Testis (tissue), 2 donors: ENCODE measurements around the gene GOLGA6L25.
"Not testable (repeated sequence)": the region's sequence is repeated elsewhere in the genome, so short reads cannot be mapped to it uniquely, and the experiment has no call there.

ENCODE experiments used
- POLR2A ChIP-seq: fragments of 450-650 bp; IDR thresholded peaks from one replicate; pipeline ENCODE4 v1.6.1; 2017; ENCODE audit warnings: antibody characterized with exemption, mild to moderate bottlenecking, moderate library complexity
- TF ChIP-seq, protein P1 (sequence below), 3 experiments: fragments of 450-650 bp in 2 of 3; fragments of 200-600 bp in 1 of 3; sonication (generic) in 1 of 3; IDR thresholded peaks; one replicate each; pipeline ENCODE4 v1.5.1; 2016 to 2019; ENCODE audit warnings: antibody characterized with exemption in 3 of 3, mild to moderate bottlenecking in 2 of 3, moderate library complexity in 1 of 3

DNA sequence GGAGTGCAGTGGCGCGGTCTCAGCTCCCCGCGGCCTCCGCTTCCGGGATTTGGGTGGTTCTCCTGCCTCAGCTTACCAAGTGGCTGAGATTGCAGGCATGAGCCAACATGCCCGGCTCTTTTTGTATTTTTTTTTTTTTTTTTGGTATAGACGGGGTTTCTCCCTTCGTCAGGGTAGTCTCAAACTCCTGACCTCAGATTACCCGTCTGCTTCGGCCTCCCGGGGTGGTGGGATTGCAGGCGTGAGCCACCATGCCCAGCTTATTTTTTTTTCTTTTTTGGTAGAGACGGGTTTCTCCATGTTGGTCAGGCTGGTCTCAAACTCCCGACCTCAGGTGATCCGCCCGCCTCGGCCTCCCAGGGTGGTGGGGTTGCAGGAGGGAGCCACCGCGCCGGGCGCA is 39.2 kb upstream of the GOLGA6L25 start:
- TF ChIP-seq, protein P1, sequence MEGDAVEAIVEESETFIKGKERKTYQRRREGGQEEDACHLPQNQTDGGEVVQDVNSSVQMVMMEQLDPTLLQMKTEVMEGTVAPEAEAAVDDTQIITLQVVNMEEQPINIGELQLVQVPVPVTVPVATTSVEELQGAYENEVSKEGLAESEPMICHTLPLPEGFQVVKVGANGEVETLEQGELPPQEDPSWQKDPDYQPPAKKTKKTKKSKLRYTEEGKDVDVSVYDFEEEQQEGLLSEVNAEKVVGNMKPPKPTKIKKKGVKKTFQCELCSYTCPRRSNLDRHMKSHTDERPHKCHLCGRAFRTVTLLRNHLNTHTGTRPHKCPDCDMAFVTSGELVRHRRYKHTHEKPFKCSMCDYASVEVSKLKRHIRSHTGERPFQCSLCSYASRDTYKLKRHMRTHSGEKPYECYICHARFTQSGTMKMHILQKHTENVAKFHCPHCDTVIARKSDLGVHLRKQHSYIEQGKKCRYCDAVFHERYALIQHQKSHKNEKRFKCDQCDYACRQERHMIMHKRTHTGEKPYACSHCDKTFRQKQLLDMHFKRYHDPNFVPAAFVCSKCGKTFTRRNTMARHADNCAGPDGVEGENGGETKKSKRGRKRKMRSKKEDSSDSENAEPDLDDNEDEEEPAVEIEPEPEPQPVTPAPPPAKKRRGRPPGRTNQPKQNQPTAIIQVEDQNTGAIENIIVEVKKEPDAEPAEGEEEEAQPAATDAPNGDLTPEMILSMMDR (IDR thresholded peaks at IDR 0.05), result not testable (repeated sequence)
- not testable (repeated sequence) for TF ChIP-seq POLR2A
